NCI-H2029 treated with DMSO at 0.1 percent for 48 hours (cell line): ENCODE results near the gene CDNF.
A peak's percentile ranks its signal among the peaks of the same experiment; 100 is the strongest.

Source experiments
- DNase-seq: peaks from one replicate; lab custom pipeline; 2025; lab: John Stamatoyannopoulos, UW

Gene CDNF

DNA sequence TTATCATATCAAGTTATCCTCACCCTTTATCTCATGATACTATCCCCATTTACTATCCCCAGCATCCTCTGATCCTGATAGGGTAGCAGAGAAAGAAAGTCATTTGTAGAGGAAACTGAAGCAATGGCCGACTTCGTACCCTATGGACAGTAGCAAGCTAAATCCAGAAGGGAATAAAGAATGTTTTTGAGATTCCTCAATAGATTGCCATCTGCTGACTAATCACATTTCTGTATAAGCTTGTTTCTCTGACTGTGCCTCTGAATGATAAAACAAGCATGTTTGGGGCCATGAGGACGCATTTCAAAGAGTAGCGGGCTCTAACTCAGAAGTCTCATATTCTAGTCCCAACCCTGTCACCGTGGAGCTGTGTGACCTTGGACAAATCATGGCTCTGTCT is 49.9 kb downstream of the CDNF start:
- no peak for DNase-seq

DNA sequence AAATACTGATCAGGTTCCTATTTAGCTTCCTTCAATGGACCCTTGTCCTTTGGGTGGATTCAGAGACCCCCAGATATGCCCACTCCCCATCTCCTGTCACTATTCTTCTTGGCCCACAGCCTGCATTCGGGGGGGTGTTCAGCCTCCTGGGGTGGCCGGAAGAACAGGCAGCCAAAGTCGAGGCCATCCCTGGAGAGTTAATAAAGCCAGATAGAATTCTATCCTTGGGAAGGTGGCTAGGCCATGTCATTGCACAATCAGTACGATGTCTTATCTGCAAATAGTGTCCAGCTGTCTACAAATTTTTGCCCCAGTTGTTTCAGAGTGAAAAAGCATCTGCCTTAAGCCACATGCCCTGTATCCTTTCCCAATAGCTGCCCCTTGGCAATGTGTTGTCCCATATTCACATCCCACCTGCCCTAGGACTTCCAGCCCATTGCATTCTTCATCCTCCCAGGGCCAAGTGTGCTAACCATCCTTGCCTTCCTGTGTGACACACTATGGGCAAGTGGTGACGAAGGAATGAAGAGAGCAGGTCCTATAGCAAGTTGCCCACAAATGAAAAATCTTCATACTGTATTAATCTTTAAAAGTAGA is 53.3 kb downstream of the CDNF start:
- no peak for DNase-seq

DNA sequence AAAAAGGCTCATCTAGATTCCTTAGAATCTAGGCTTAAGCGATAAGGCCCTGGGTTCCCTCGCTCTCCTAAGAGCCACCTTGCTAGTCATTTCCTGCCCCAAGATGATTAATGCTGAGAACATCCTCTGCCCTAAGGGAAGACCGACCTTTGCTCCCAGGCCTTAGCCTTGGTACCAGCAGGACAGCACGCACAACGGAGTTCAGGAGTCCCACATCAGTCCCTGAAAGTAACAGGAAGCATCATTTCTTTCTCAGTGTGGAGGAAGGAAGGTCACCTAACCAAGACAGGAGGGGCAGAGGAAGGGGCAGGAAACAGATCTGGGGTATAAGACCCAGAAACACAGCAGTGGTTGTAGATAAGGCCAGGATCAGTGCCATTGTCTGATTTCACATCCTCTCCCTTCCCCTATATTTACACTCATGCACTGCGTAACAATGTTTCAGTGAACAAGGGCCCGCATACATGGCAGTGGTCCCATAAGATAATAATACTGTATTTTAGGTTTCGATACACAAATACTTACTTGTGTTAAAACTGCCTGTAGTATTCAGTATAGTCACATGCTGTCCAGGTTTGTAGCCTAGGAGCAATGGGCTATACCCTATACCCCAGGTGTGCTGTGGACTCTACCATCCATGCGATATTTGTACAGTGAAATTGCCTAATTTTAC is 55.0 kb downstream of the CDNF start:
- DNase-seq = no peak

DNA sequence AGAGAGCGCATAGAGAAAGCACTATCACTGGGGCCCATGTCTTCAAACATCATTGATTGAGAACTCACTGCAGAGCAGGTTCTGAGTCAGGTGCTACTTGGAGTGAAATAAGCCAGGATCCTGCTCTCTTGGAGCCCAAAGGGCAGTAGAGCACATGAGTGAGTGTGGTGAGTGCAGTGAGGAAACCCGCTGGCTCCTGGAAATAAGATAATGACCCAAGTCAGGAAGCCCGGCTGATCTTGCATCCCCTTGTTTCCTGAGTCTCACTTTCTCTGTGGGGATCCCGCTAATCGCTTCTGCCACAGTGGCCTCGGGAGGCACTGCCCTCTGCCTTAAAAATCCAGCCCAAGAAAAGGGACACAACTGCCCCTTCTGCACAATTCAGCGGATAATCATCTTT is 56.1 kb downstream of the CDNF start:
- no peak for DNase-seq

DNA sequence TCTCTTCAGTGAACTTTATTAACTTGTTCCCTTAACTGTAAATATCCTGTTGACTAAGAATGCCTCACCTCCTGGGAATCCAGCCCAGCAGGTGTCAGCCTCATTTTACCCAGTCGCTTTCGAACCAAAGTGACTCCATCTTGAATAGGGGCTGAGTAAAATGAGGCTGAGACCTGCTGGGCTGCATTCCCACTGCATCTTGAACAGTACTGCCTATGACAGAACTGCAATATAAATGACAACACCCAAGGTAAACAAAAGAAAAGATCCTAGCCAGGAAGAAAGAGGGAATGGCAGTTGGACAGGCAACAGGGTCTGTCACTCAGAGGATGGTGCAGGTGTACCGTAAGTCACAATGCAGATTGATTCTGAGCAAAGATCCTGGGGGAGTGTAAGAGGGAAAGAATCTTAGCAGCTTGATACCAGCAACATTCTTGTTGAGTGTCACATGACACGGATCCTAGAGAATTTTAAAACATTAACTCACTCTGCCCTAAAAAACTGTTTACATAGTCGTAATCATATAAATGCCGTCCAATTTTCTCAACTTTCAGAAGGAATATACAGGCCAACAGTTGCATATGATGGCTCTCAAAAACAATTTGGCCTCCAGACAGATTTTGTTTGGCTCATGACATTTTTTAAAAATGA is 58.7 kb downstream of the CDNF start:
- no peak for DNase-seq

DNA sequence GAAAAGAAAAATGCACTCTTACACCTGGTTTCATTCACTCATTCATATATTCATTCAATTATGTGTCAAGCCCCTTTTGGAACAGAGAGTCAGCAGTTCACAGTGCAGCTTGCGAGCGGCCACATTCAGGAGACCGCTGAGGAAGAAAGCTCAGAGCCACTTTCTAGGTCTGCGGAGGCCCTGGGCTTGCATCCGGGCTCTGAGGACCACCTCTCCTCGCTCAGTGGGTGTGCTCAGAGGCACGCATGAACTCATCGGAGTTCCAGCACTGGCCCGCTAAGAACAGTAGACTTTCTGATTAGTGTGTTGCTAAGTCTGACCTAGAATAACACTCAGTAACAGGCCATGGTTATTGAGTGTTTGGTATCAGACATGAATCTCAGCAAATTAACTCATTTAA is 61.3 kb downstream of the CDNF start:
- DNase-seq = no peak

DNA sequence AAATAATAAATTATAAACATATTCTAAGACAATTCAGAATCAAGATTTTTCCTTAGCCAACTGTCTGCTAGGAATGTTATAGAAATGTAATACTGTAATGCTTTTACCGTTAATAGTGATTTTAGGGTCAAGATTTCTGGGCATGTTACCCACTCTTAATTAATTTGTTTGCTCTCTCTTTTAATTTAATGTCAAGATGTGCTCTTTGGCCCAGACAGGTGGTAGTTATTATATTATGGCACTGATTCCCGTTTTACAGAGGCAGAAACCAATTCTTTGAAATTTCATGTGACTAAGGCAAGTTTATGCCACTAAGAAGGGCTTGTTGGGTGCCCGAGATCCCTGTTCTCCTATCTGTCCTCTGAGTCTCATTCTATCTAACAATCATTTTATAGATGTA is 62.2 kb downstream of the CDNF start:
- no peak for DNase-seq

DNA sequence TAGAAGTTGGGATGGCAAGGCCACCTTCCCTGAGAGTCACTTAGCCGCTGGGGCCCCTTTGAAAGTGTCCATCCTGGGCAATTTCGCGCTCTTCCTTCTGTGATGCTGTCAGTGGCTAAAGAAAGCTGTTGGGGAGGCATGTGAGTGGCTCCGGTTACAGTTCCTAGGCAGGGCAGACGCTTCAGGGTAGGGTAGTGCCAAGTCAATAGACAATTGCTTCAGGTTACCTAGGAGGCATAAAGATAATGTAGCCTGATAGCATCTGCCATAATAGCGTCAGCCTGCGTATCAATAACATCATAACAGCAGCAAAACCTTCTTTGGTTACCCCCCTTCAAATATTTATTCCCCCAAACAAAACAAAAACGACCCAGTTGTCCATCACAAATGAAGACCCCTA is 63.0 kb downstream of the CDNF start, which contains the start of gene FAM107B:
FAM107B (minus strand) TSS at position 101 of the 400 bp plus-strand sequence. CDS start 234 bp downstream, outside the sequence.
- no peak for DNase-seq

DNA sequence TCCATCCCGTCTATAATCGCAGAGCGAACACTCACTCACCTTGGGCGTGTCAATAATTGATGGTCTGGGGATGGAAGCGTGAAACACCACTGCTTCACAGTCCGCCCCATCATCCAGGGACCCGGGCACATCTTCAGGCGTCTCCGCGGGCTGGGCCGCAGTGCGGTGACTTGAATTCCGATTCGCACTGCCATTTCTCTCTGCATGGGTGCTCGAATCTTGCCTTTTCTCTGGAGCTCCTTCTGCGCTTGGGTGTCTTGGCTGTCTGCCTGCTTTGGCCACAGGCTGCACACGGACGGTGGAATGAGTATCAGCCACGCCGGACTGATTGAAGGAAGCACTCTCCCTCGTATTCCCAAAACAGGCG is 63.6 kb downstream of the CDNF start:
- no peak for DNase-seq

DNA sequence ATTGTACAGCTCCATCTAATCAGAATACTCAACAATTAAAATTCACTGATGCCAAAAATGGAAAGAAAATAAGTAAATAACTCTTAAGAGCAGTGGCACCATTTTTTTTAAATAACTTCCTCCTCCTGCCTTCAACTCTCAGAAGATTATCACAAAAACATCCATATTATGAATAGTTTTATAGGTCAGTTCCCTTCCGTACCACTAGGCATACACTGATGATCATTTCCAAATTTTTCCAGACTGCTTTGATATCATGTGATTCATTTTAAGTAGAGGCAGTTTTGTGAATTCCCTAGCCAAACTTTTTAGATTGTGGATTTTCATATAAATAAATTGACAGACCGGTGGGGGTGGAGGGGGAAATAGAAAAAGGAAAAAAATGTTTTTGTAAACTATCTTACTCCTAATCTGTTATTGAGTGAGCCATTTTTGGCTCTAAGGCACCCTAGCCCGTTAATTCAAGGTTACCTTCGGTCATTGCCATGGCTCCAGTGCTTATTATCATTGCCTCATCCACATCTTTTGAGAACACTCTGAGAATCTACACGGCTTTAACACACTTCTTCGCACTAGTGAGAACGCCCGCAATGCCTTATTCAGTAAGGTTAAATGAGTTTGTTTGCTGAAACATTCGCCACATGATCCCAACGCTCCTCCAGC is 64.2 kb downstream of the CDNF start:
- no peak for DNase-seq

DNA sequence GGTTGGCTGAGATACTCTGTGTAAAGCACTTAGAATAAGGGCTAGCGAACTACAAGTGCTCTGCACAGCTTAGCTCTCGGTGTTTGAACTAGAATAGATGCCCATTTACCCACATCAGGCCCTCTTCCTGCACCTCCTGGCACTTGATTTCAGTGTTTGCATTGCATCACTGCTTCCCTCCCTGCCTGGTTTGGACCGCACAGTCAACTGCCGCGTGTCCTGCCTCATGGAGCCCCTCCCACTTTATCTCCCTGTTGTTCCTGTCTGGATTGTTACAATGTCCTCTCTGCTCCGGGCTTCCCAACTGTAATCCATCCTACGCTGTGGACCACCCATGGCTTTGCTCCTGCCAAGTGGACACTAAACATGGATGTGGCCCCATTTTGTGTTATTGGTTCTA is 65.4 kb downstream of the CDNF start:
- DNase-seq = peak; percentile 0

DNA sequence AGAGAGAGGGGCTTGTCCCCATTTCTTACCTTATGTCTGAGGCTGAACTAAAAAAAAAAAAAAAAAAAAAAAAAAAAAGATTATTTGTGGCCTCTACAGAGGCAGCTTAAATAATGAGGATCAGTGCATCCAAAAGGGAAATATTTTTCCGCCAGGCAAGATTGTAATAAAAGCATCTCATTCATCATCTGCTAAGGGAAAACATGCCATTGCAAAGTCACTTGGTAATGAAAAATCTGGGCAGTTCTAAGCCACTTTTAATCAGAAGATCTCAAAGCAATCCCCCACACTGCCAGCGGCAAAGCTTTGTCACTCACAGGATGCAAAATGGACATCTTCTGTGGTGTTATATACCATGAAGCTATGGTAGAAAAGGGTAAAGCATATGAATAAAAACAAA is 66.9 kb downstream of the CDNF start:
- no peak for DNase-seq
